K562 (cell line): ENCODE data around the gene STING1. TPM values are rescaled to one million over a fixed set of nuclear protein-coding genes. Genes with fewer than 3 reads are reported as not detected.

ENCODE experiments used
- CC2D1A ChIP-seq: fragments of 450-650 bp; IDR thresholded peaks from 2 replicates; pipeline ENCODE4 v1.6.1; 2017; ENCODE audit warnings: mild to moderate bottlenecking
- HMG20B ChIP-seq: fragments of 250-450 bp; sonication (Bioruptor Pico); IDR thresholded peaks from 2 replicates; pipeline ENCODE4 v1.5.0; 2021; ENCODE audit warnings: mild to moderate bottlenecking
- HOMEZ ChIP-seq: fragments of 250-450 bp; sonication (Bioruptor Pico); IDR thresholded peaks from 2 replicates; pipeline ENCODE4 v1.4.0; 2020; ENCODE audit warnings: mild to moderate bottlenecking, moderate library complexity
- IFI16 ChIP-seq: fragments of 250-450 bp; sonication (Bioruptor Pico); IDR thresholded peaks from 2 replicates; pipeline ENCODE4 v2.1.2; 2022; ENCODE audit warnings: mild to moderate bottlenecking, inconsistent platforms
- MYBL2 ChIP-seq, 2 experiments: fragments of 450-650 bp in 1 of 2; sonication (generic) in 1 of 2; formaldehyde crosslinking in 1 of 2; IDR thresholded peaks; 2 replicates each; pipeline versions ENCODE4 v1.6.1 to v1.8.1; 2017 to 2022; ENCODE audit warnings: borderline replicate concordance in 1 of 2, inconsistent platforms in 1 of 2, low read depth in 1 of 2, mild to moderate bottlenecking in 1 of 2, missing genetic modification reagents in 1 of 2, moderate library complexity in 1 of 2
- NCOR1 ChIP-seq: fragments of 450-650 bp; IDR thresholded peaks from 2 replicates; pipeline ENCODE4 v1.6.1; 2016; ENCODE audit warnings: mild to moderate bottlenecking, moderate library complexity
- NR4A1 ChIP-seq, 2 experiments: fragments of 250-450 bp in 1 of 2; fragments of 450-650 bp in 1 of 2; sonication (Bioruptor Pico) in 1 of 2; IDR thresholded peaks; 2 replicates each; pipeline versions ENCODE4 v1.4.0 to v1.6.1; 2016 to 2020; ENCODE audit warnings: mild to moderate bottlenecking in 2 of 2, missing compliant biosample characterization in 1 of 2, missing genetic modification characterization in 1 of 2, moderate library complexity in 1 of 2
- PCBP1 ChIP-seq: fragments of 200-400 bp; formaldehyde crosslinking; IDR thresholded peaks from 2 replicates; pipeline ENCODE4 v1.6.1; 2018; ENCODE audit warnings: mild to moderate bottlenecking, low read depth, low read length; ENCODE audit not compliant: poor library complexity, severe bottlenecking
- SMARCA4 ChIP-seq: fragments of 450-650 bp; IDR thresholded peaks from 2 replicates; pipeline ENCODE4 v1.6.1; 2016
- SMC3 ChIP-seq: conservative IDR thresholded peaks from 2 replicates; pipeline ENCODE4 v1.6.1; 2011; ENCODE audit warnings: low read depth, low read length, improper control_type of control experiment; ENCODE audit not compliant: insufficient read depth
- TBP ChIP-seq: optimal IDR thresholded peaks from 2 replicates; pipeline ENCODE3; 2011; ENCODE audit warnings: low read depth, low read length, improper control_type of control experiment
- TCF15 ChIP-seq: fragments of 250-450 bp; sonication (Bioruptor Pico); IDR thresholded peaks from 2 replicates; pipeline ENCODE4 v1.8.0; 2022; ENCODE audit warnings: moderate library complexity, mild to moderate bottlenecking, inconsistent platforms
- ZKSCAN1 ChIP-seq: fragments of 150-350 bp; IDR thresholded peaks from 2 replicates; pipeline ENCODE4 v1.6.1; 2016; ENCODE audit warnings: low read depth, low read length
- ZNF146 ChIP-seq: IDR thresholded peaks from one replicate; pipeline ENCODE4 v1.6.1; 2018; ENCODE audit warnings: missing compliant biosample characterization; ENCODE audit not compliant: unreplicated experiment
- ZNF407 ChIP-seq: fragments of 450-650 bp; IDR thresholded peaks from 2 replicates; pipeline ENCODE4 v1.6.1; 2016; ENCODE audit warnings: low read depth
- ZNF830 ChIP-seq: fragments of 250-450 bp; sonication (Bioruptor Pico); IDR thresholded peaks from 2 replicates; pipeline ENCODE4 v1.5.0; 2021; ENCODE audit warnings: mild to moderate bottlenecking
- polyA plus RNA-seq, 8 experiments: library from polyadenylated mRNA; depleted of rRNA in 4 of 8; stranded (reverse) in 5 of 8; unstranded in 3 of 8; fragments of >200 nt; fragmentation: Nextera tagmentation in 2 of 8; fragmentation: Illumina TruSeq in 1 of 8; extraction: Ambion mirVana in 2 of 8; extraction: Trizol in 1 of 8; gene quantifications; 2 replicates each; pipeline versions ENCODE4 v1.2.1 to v1.2.3, GENCODE V29; 2011 to 2014; ENCODE audit warnings: inconsistent platforms in 1 of 8, missing spikeins in 1 of 8
- total RNA-seq, 7 experiments: library from RNA; depleted of rRNA in 6 of 7; stranded (reverse); fragments of >200 nt in 6 of 7; fragmentation: Illumina TruSeq in 2 of 7; extraction: Trizol in 2 of 7; gene quantifications; 2 replicates each; pipeline versions ENCODE4 v1.2.1 to v1.2.3, GENCODE V29; 2011 to 2021; ENCODE audit warnings: low replicate concordance in 1 of 7

The STING1 gene
- total and polyA plus RNA-seq, 9 of the 15 experiments (the other 6 are each of a cell fraction or from before 2014, with no cell fraction given), result 20.8 to 69.1 (median 44.7) TPM

GRCh38 chr5:139439013-139439903, 43.3 kb downstream of the STING1 start, which contains the start of gene DNAJC18 (continued):
- no peak for TF ChIP-seq ZNF407
- no peak for TF ChIP-seq ZNF146
- TF ChIP-seq SMC3, result no peak
- no peak for TF ChIP-seq IFI16 (CRISPR knock-in tag)
- TF ChIP-seq ZKSCAN1, result no peak
- TF ChIP-seq TCF15 (CRISPR knock-in tag), result no peak
- no peak for TF ChIP-seq PCBP1
- TF ChIP-seq HMG20B (CRISPR knock-in tag), result no peak
- TF ChIP-seq HOMEZ (CRISPR knock-in tag), result no peak
- no peak for TF ChIP-seq CC2D1A
- no peak for TF ChIP-seq ZNF830 (CRISPR knock-in tag)
- TF ChIP-seq SMARCA4, result 0 out of 2 replicates have a peak, but pooled peaks have one; percentile 32
- no peak for TF ChIP-seq MYBL2 (IDR thresholded peaks at IDR 0.05; ENCODE audit: low read depth)
- TF ChIP-seq MYBL2 (CRISPR knock-in tag; IDR thresholded peaks at IDR 0.05; ENCODE audit: borderline replicate concordance), result no peak
- no peak for TF ChIP-seq NR4A1 (CRISPR knock-in tag; IDR thresholded peaks at IDR 0.05)
- TF ChIP-seq NR4A1 (tag; IDR thresholded peaks at IDR 0.05), result 0 out of 2 replicates have a peak, but pooled peaks have one; percentile 43
- TF ChIP-seq TBP, result peak; percentile 86
- TF ChIP-seq NCOR1, result no peak
